ENCODE data around the gene PAFAH1B1. TPM values are rescaled to one million over a fixed set of nuclear protein-coding genes. Genes with fewer than 3 reads are reported as not detected.
"Not testable (repeated sequence)": the region's sequence is repeated elsewhere in the genome, so short reads cannot be mapped to it uniquely, and the experiment has no call there.

PAFAH1B1 gene
- total and polyA plus RNA-seq, 2 donors (not counting 1 experiment from before 2014, with no cell fraction given) = 41.4 to 170 TPM

DNA sequence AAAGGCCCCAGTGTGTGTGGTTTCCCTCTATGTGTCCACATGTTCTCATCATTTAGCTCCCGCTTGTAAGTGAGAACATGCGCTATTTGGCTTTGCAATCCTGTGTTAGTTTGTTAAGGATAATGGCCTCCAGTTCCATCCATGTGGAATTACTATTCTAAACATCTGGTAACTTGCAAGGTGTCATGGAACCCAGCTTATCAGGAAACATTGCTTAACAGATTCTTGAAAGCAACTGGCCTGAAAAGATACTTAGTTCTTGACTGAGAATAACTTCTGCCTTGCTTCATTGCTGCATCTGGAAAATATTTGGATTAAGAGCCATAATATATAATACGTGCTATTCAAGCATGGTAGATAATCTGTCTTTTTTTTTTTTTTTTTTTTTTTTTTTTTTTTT is 27.8 kb downstream of the PAFAH1B1 start:
- TF ChIP-seq EZH2 (IDR thresholded peaks at IDR 0.05; ENCODE audit: borderline replicate concordance, insufficient read depth, low read depth, low read length, poor library complexity, severe bottlenecking) = no peak
- TF ChIP-seq, protein P1, sequence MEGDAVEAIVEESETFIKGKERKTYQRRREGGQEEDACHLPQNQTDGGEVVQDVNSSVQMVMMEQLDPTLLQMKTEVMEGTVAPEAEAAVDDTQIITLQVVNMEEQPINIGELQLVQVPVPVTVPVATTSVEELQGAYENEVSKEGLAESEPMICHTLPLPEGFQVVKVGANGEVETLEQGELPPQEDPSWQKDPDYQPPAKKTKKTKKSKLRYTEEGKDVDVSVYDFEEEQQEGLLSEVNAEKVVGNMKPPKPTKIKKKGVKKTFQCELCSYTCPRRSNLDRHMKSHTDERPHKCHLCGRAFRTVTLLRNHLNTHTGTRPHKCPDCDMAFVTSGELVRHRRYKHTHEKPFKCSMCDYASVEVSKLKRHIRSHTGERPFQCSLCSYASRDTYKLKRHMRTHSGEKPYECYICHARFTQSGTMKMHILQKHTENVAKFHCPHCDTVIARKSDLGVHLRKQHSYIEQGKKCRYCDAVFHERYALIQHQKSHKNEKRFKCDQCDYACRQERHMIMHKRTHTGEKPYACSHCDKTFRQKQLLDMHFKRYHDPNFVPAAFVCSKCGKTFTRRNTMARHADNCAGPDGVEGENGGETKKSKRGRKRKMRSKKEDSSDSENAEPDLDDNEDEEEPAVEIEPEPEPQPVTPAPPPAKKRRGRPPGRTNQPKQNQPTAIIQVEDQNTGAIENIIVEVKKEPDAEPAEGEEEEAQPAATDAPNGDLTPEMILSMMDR (IDR thresholded peaks at IDR 0.05) = no peak
- peaks cover 0 to 4% (median 0%) of the 10 kb centered on the region in 3 donors for H3K9me3 ChIP-seq (ENCODE audit: control extremely low read depth in 1 of 3, control insufficient read depth in 2 of 3, insufficient read depth in 1 of 3, low read length in 2 of 3)
- ChIA-PET CTCF (interaction anchor here (1.0 kb wide), 1 partner anchor 11 kb away, joined by 4 read pairs; no protein-coding TSS in a partner anchor), POLR2A (no interaction called here)
- H3K36me3 ChIP-seq (replicated peaks in 1 of 2; ENCODE audit: control extremely low read depth in 1 of 2, control insufficient read depth in 1 of 2, extremely low read depth in 1 of 2, insufficient read depth in 2 of 2, low read length in 1 of 2) = peaks cover 0 to 5% of the 10 kb centered on the region in 2 experiments
- Mint-ChIP-seq H3K9me3 (ENCODE audit: insufficient read depth) (no peaks in the 10 kb centered on the region), H3K4me3 (no peak overlapping the region), H3K4me1 (peaks cover 56% of the 10 kb centered on the region), H3K27me3 (no peaks in the 10 kb centered on the region), H3K27ac (no peak overlapping the region)
- intact Hi-C loops (cut with micrococcal nuclease) = loop anchor here (10.0 kb wide), 1 partner anchor 54 kb away; no protein-coding TSS in a partner anchor
- DNase-seq = no peak
- peaks cover 25 to 28% of the 10 kb centered on the region in 2 donors for H3K4me1 ChIP-seq (ENCODE audit: control insufficient read depth in 2 of 2, insufficient read depth in 2 of 2, low read length in 2 of 2)
- H4K20me1 ChIP-seq (ENCODE audit: control insufficient read depth, insufficient read depth, low read length, poor library complexity, severe bottlenecking) = peaks cover 91% of the 10 kb centered on the region
- H3K79me2 ChIP-seq (ENCODE audit: control insufficient read depth, insufficient read depth, low read length) = peaks cover 98% of the 10 kb centered on the region
- no peak overlapping the region for H3K4me2 ChIP-seq (replicated peaks; ENCODE audit: low read depth, low read length, poor library complexity, severe bottlenecking)
- ATAC-seq (ENCODE audit: low read depth) = no peak
- no peak overlapping the region for H2AFZ ChIP-seq (ENCODE audit: insufficient read depth, low read depth, low read length, poor library complexity, severe bottlenecking)
- peak overlapping the region in 1 of 2 donors; percentile 20 for H3K27ac ChIP-seq (ENCODE audit: low read length in 2 of 2)
- H3K9ac ChIP-seq (ENCODE audit: low read length) = no peak overlapping the region
- no CpG with 5 or more reads among the region's 3 CpGs for WGBS (ENCODE audit: insufficient coverage)
- H3K27me3 ChIP-seq (replicated peaks in 1 of 4; ENCODE audit: control extremely low read depth in 1 of 4, control insufficient read depth in 3 of 4, insufficient read depth in 4 of 4, low read length in 3 of 4) = no peaks in the 10 kb centered on the region
- no peak overlapping the region for H3K4me3 ChIP-seq (ENCODE audit: control extremely low read depth in 1 of 5, extremely low read depth in 1 of 5, insufficient read depth in 1 of 5, low read depth in 2 of 5, low read length in 4 of 5)

DNA sequence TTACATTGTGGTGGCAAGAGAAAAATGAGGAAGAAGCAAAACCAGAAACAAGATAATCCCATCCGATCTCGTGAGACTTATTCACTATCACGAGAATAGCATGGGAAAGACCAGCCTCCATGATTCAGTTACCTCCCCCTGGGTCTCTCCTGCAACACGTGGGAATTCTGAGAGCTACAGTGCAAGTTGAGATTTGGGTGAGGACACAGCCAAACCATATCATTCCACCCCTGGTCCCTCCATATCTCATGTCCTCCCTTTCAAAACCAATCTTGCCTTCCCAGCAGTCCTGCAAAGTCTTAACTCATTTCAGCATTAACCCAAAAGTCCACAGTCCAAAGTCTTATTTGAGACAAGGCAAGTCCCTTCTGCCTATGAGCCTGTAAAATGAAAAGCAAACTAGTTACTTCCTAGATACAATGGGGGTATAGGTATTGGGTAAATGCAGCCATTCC is 28.5 kb downstream of the PAFAH1B1 start:
- H2AFZ ChIP-seq (ENCODE audit: insufficient read depth, low read depth, low read length, poor library complexity, severe bottlenecking); H3K9me3 ChIP-seq (ENCODE audit: control extremely low read depth in 1 of 3, control insufficient read depth in 2 of 3, insufficient read depth in 1 of 3, low read length in 2 of 3); H3K27me3 ChIP-seq (replicated peaks in 1 of 4; ENCODE audit: control extremely low read depth in 1 of 4, control insufficient read depth in 3 of 4, insufficient read depth in 4 of 4, low read length in 3 of 4); H3K9me3 Mint-ChIP-seq (ENCODE audit: insufficient read depth); DNase-seq; H3K9ac ChIP-seq (ENCODE audit: low read length); H3K4me3 Mint-ChIP-seq; H3K4me2 ChIP-seq (replicated peaks; ENCODE audit: low read depth, low read length, poor library complexity, severe bottlenecking); H3K27ac ChIP-seq (ENCODE audit: low read length in 2 of 2); H3K36me3 ChIP-seq (replicated peaks in 1 of 2; ENCODE audit: control extremely low read depth in 1 of 2, control insufficient read depth in 1 of 2, extremely low read depth in 1 of 2, insufficient read depth in 2 of 2, low read length in 1 of 2); ATAC-seq (ENCODE audit: low read depth); H3K27me3 Mint-ChIP-seq; H3K4me3 ChIP-seq (ENCODE audit: control extremely low read depth in 1 of 5, extremely low read depth in 1 of 5, insufficient read depth in 1 of 5, low read depth in 2 of 5, low read length in 4 of 5); POLR2A ChIA-PET: not testable (repeated sequence)
- Histone ChIP-seq H3K79me2 (ENCODE audit: control insufficient read depth, insufficient read depth, low read length) (peaks cover 98% of the 10 kb centered on the region), H3K4me1 (ENCODE audit: control insufficient read depth in 2 of 2, insufficient read depth in 2 of 2, low read length in 2 of 2) (peaks cover 25 to 28% of the 10 kb centered on the region in 2 donors), H4K20me1 (ENCODE audit: control insufficient read depth, insufficient read depth, low read length, poor library complexity, severe bottlenecking) (peaks cover 90% of the 10 kb centered on the region)
- WGBS (ENCODE audit: insufficient coverage) = 95% methylated on average over 4 of the region's 4 CpGs
- CTCF ChIA-PET = interaction anchor here (1.0 kb wide), 1 partner anchor 12 kb away, joined by 4 read pairs; no protein-coding TSS in a partner anchor
- peaks cover 57% of the 10 kb centered on the region for H3K4me1 Mint-ChIP-seq
- H3K27ac Mint-ChIP-seq = peak overlapping the region; percentile 50
- intact Hi-C loops (cut with micrococcal nuclease) = loop anchor here (10.0 kb wide), 1 partner anchor 53 kb away; no protein-coding TSS in a partner anchor

DNA sequence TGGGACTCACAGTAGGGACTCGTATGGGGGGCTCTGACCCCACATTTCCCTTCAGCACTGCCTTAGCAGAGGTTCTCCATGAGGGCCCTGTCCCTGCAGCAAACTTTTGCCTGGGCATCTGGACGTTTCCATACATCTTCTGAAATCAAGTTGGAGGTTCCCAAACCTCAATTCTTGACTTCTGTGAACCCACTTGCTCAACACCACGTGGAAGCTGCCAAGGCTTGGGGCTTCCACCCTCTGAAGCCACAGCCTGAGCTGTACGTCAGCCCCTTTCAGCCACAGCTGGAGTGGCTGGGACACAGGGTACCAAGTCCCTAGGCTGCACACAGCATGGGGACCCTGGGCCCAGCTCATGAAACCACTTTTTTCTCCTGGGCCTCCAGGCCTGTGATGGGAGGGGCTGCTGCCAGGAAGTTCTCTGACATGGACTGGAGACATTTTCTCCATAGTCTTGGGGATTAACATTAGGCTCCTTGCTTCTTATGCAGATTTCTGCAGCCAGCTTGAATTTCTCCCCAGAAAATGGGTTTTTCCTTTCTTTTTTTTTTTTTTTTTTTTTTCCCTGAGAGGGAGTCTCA is 29.4 kb downstream of the PAFAH1B1 start:
- H3K27ac Mint-ChIP-seq; H3K4me3 Mint-ChIP-seq; DNase-seq; H3K9me3 Mint-ChIP-seq (ENCODE audit: insufficient read depth); H3K27me3 ChIP-seq (replicated peaks in 1 of 4; ENCODE audit: control extremely low read depth in 1 of 4, control insufficient read depth in 3 of 4, insufficient read depth in 4 of 4, low read length in 3 of 4); H3K4me2 ChIP-seq (replicated peaks; ENCODE audit: low read depth, low read length, poor library complexity, severe bottlenecking); H3K27ac ChIP-seq (ENCODE audit: low read length in 2 of 2); H3K9ac ChIP-seq (ENCODE audit: low read length); H3K4me3 ChIP-seq (ENCODE audit: control extremely low read depth in 1 of 5, extremely low read depth in 1 of 5, insufficient read depth in 1 of 5, low read depth in 2 of 5, low read length in 4 of 5); CTCF ChIA-PET; H3K36me3 ChIP-seq (replicated peaks in 1 of 2; ENCODE audit: control extremely low read depth in 1 of 2, control insufficient read depth in 1 of 2, extremely low read depth in 1 of 2, insufficient read depth in 2 of 2, low read length in 1 of 2); H2AFZ ChIP-seq (ENCODE audit: insufficient read depth, low read depth, low read length, poor library complexity, severe bottlenecking); H3K9me3 ChIP-seq (ENCODE audit: control extremely low read depth in 1 of 3, control insufficient read depth in 2 of 3, insufficient read depth in 1 of 3, low read length in 2 of 3); H3K27me3 Mint-ChIP-seq; ATAC-seq (ENCODE audit: low read depth): not testable (repeated sequence)
- intact Hi-C loops (cut with micrococcal nuclease) = loop anchor here (10.0 kb wide), 1 partner anchor 52 kb away; no protein-coding TSS in a partner anchor
- 91% methylated on average over 4 of the region's 4 CpGs for WGBS (ENCODE audit: insufficient coverage)
- peaks cover 59% of the 10 kb centered on the region for H3K4me1 Mint-ChIP-seq
- peaks cover 82% of the 10 kb centered on the region for H4K20me1 ChIP-seq (ENCODE audit: control insufficient read depth, insufficient read depth, low read length, poor library complexity, severe bottlenecking)
- H3K4me1 ChIP-seq (ENCODE audit: control insufficient read depth in 2 of 2, insufficient read depth in 2 of 2, low read length in 2 of 2) = peaks cover 25 to 32% of the 10 kb centered on the region in 2 donors
- H3K79me2 ChIP-seq (ENCODE audit: control insufficient read depth, insufficient read depth, low read length) = peaks cover 98% of the 10 kb centered on the region
- POLR2A ChIA-PET = interaction anchor here (0.7 kb wide), 1 partner anchor 28 kb away, joined by 3 read pairs; no protein-coding TSS in a partner anchor

Measured in B cell (primary cell).